ENCODE measurements around the gene GRAMD4.

Gene GRAMD4

GRCh38 chr22:46673205-46673604 lies 53.0 kb downstream of the GRAMD4 start:
- no peak for DNase-seq (ENCODE audit: low spot score)

DNA sequence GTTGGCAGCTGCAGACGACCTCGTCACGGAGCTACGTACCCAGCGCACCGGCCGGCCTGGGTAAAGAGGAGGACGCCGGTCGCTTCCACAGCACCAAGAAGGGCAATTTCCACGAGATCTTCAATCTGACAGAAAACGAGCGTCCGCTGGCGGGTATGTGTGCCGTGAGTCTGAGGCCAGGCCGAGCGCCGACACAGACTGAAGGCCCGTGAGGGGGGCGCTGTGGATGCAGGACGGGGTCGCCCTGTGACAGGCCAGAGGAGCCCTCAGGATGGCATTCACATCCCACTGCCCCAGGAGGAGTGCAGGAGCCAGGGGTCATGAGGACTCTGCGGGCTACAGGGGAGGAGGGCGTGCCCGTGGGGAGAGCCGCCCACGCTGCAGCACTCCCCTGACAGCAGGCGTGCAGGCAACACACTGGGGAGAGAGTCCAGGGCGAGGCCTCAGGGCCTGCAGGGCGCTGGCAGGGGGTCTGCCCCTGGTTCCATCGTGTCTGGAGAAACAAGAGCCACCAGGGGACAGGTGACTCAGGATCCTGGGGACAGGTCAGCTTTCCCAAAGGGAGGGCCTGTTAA lies 53.6 kb downstream of the GRAMD4 start:
- DNase-seq (ENCODE audit: low spot score), result no peak

DNA sequence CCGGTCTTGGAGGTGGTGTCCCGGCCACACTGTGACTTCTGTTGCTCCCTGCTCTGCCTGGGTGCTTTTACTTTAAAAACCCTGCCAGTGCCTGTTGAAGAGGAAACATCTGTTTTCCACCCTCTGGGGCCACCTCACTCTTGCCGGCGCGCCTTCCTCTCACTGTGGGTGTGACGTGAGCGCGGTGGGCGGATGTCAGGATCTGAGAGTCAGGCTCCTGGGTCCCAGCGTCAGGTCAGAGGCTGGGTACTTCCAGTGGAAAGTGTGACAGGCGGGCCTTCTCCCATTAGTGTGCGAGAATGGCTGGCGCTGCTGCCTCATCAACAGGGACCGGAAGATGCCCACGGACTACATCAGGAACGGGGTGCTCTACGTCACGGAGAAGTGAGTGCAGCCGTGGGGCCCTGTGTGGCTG lies 54.2 kb downstream of the GRAMD4 start:
- peak; percentile 36 for DNase-seq (ENCODE audit: low spot score)

- no peak for DNase-seq (ENCODE audit: low spot score)
These were observed 54.7 kb downstream of the GRAMD4 start for GRCh38 chr22:46674906-46675305.

GRCh38 chr22:46675479-46675878 lies 55.3 kb downstream of the GRAMD4 start:
- no peak for DNase-seq (ENCODE audit: low spot score)

GRCh38 chr22:46675938-46676337 lies 55.8 kb downstream of the GRAMD4 start:
- no peak for DNase-seq (ENCODE audit: low spot score)

GRCh38 chr22:46676479-46676878 lies 56.3 kb downstream of the GRAMD4 start:
- no peak for DNase-seq (ENCODE audit: low spot score)

DNA sequence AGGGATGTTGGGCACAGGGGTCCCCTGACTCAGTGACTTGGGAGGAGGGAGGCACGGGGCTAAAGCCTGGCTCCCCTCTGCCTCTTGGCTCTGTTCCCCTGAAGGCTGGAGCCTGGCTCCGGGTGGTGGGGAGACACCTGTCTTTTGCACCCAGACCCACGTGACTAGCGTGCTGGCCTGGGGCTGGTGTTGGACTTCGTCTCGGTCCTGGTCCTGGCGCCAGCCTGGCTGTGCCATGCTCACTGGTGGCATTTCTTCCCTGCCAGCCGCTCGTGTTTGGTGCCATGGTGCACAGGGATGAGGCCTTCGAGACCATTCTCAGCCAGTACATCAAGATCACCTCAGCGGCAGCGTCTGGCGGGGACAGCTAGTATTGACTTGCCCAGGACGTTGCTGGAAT lies 56.7 kb downstream of the GRAMD4 start:
- no peak for DNase-seq (ENCODE audit: low spot score)

DNA sequence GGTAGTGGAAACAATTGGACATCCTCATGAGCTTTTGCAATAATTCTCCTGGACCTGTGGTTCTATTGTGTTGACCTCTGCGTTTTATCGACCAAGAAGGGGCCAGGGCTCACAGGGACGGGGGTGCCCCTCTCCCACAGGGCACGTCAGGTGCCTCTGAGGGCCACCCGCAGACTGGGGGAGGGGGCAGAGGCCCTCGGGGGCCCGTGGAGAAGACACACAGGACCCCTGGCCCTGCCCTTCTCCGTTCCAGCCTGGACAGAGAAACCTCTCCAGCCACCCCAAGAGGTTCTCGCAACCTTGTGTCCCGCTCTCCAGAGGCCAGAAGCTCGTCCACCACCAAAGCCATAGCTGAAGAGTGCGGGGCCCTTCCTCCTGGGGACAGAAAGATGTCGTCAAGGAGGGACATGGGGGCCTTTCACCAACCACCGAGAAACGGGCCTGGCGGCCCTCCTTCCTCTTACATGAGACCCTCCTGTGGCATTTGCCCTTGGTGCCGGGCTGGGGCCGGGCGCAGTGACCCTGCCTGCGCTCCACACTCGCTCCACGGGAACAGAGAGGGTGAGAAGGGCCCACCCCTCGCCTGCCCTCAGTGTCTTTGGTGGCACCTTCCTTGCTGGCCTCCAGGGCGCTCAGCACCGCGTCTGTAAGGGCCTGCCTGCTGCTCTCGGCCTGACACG lies 57.3 kb downstream of the GRAMD4 start:
- DNase-seq (ENCODE audit: low spot score), result no peak

DNA sequence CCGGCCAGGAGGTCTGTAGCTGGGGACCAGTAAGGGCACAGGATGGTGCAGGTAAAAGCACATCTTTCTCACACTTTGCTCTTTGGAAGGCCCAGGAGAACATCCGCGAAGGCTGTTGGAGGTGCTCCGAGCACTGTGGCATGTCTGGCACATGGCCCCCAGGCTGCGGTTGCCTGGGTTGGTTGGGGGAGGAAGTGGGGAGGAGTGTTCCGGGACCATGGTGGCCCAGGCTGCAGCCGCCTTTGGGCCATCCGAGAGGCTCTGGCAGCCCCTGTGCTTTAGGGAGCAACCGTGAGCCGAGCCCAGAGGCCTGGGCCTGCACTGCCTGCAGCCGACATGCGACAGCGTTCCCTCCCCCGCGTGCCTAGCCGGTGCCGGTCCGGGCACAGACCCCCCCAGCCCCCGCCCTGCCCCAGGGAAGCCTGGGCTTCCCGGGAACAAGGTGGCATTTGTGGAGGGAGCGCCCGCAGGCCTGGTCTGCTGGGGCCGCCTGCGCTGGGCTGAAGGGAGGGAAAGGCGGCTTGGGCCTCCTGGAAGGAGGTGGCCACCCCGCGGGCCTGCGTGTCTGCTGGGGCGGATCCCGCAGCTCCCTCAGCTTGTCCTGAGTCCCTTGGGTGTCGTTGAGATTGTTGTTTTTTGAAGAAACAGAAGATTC lies 57.9 kb downstream of the GRAMD4 start:
- DNase-seq (ENCODE audit: low spot score), result no peak

GRCh38 chr22:46678785-46679700 lies 58.9 kb downstream of the GRAMD4 start:
- no peak for DNase-seq (ENCODE audit: low spot score)

- no peak for DNase-seq (ENCODE audit: low spot score)
These were observed 59.6 kb downstream of the GRAMD4 start for GRCh38 chr22:46679706-46680269.

DNA sequence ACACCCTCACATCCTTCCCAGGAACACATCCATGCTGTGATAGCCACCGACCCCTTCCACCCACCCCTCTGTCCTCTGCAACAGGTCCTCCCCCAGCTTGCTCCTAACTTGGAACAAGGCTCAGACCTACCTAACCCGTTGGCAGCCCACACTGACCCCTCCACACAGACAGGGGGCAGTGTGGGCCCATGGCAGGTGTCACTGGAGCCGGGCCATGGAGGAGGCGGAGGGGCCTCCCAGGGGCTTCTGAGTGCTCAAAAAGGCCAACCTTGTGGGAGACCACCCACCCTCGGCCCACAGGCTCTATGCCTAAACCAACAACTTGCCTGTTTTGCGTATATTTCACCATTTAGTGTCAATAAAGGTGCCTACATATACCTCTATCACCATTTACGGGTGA lies 60.8 kb downstream of the GRAMD4 start:
- no peak for DNase-seq (ENCODE audit: low spot score)

DNA sequence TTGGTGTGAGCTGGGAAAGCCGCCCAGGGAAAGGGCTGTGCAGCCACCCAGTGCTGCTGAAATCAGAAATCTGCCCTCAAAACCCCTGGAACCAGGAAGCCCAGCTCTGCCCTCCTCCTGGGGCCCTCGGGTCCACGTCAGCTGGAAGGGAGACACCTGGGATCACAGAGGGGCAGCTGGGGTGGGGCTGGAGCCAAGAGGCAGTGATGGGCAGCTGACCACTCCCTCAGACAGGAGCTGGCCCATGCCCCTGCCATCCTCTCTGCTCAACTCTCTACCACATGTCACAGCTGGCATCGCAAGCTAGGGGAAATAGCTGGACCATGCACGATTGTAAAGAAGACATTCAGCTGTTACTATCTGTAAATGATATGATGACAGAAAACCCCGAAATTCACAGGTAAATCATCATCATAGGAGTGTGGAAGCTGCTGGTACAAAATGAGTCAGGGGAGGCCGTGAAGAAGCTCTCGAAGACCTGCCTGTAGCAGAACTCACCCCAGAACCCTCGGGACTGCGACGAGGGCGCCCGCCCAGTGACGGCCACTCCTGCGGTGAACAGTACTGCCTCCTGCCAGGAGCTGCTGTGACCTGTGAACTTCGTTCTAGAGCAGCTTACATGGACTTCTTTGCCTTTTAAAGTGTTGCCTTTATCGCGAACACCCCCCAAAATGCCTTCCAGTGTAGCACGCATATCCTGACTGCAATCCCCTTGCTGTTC lies 62.0 kb downstream of the GRAMD4 start:
- no peak for DNase-seq (ENCODE audit: low spot score)

DNA sequence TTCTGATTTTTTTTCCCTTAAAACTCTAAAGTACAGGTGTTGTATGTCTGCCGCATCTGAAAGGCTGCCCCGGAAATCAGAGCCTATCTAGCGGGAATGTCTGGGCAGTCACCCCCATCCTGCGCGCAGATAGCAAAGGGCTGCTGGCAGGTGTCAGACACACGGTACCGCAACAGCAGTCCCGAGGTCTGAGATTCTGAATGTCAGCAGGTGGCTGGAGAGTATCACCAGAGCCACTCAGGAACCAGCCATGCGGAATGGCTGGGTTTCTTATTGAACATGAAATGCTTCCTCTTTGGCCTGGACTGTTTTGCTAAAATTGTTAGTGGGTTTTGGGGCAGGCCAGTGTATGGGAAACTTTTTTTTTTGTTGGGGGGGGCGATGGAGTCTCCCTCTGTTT lies 64.5 kb downstream of the GRAMD4 start:
- DNase-seq (ENCODE audit: low spot score), result no peak

GRCh38 chr22:46686221-46687047 lies 66.2 kb downstream of the GRAMD4 start:
- no peak for DNase-seq (ENCODE audit: low spot score)

- no peak for DNase-seq (ENCODE audit: low spot score)
These were observed 66.9 kb downstream of the GRAMD4 start for GRCh38 chr22:46687048-46687444.

DNA sequence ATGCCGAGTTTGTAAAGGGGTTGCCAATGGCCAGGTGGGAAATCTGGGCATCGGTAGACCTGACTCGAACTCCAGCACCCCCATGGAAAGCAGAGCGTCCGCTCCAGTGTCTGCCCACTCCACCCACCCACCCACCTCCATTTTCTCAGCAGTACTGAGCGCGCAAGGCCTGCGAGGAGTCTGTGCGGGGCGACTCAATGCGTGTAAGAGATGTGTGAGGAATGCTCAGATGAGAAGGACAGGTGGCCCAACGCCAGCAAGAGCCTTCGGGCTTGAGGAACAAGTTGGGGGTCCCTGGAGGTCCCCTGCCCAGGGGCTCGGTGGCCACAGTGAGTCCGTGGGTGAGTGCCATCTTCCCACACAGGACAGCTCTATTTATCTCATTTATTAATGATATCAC lies 67.3 kb downstream of the GRAMD4 start:
- no peak for DNase-seq (ENCODE audit: low spot score)

GRCh38 chr22:46688949-46689348 lies 68.8 kb downstream of the GRAMD4 start:
- no peak for DNase-seq (ENCODE audit: low spot score)

DNA sequence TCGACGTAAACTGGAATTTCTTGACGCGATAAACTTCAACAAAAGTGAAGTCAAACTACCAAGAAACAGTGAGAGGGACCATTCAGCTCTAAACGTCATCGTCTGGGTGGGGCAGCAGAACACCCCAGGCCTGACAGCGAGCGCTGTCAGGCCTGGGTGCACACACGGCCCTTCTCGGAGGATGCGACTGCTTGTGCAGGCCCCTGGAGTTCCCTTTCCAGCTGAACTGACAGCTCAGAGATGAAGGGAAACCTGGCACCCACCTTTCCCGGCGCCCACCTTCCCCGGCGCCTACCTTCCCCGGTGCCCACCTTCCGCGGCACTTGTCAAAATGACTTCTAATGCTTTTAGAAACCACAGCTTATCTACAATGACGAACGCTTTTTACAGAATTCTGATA lies 70.0 kb downstream of the GRAMD4 start:
- DNase-seq (ENCODE audit: low spot score), result no peak

- no peak for DNase-seq (ENCODE audit: low spot score)
These were observed 71.4 kb downstream of the GRAMD4 start for GRCh38 chr22:46691571-46691970.

Measured in pons (tissue), 1 donor.